DOHH2 (cell line): Measurements from ENCODE around the gene GRIP2.

Experiments
- H3F3A ChIP-seq: fragments of 200-600 bp; sonication (generic), shearing (Covaris generic); 2 replicates; pipeline ENCODE4 v1.6.0; 2016; ENCODE audit warnings: antibody characterized with exemption, mild to moderate bottlenecking; ENCODE audit not compliant: control insufficient read depth, insufficient read depth
- H3K27ac ChIP-seq: fragments of 200-600 bp; sonication (generic); 2 replicates; pipeline ENCODE4 v1.5.1; 2014; ENCODE audit warnings: low read depth, mild to moderate bottlenecking, low read length, moderate library complexity
- H3K27me3 ChIP-seq: fragments of 200-600 bp; sonication (generic); 2 replicates; pipeline ENCODE4 v1.6.1; 2014; ENCODE audit warnings: mild to moderate bottlenecking, low read length, mixed read lengths; ENCODE audit not compliant: control insufficient read depth
- H3K36me3 ChIP-seq: fragments of 200-600 bp; sonication (generic); 2 replicates; pipeline ENCODE4 v1.6.1; 2014; ENCODE audit warnings: mild to moderate bottlenecking, low read length, moderate library complexity, mixed read lengths; ENCODE audit not compliant: control insufficient read depth
- H3K4me1 ChIP-seq: fragments of 200-600 bp; sonication (generic); 2 replicates; pipeline ENCODE4 v1.6.1; 2014; ENCODE audit warnings: mild to moderate bottlenecking, low read length, mixed read lengths; ENCODE audit not compliant: control insufficient read depth
- H3K4me2 ChIP-seq: fragments of 200-600 bp; sonication (generic); 2 replicates; pipeline ENCODE4 v1.6.0; 2014; ENCODE audit warnings: mild to moderate bottlenecking, low read length, moderate library complexity
- H3K4me3 ChIP-seq: fragments of 200-600 bp; sonication (generic); 2 replicates; pipeline ENCODE4 v1.5.1; 2014; ENCODE audit warnings: mild to moderate bottlenecking, low read length, mixed read lengths
- H3K79me2 ChIP-seq: fragments of 200-600 bp; sonication (generic); 2 replicates; pipeline ENCODE4 v1.6.1; 2014; ENCODE audit warnings: mild to moderate bottlenecking, low read length, mixed read lengths; ENCODE audit not compliant: control insufficient read depth
- H3K9me2 ChIP-seq: fragments of 200-600 bp; sonication (generic); replicated peaks from 2 replicates; pipeline ENCODE4 v1.6.1; 2014; ENCODE audit warnings: mild to moderate bottlenecking, low read length, mixed read lengths; ENCODE audit not compliant: control insufficient read depth
- H3K9me3 ChIP-seq: fragments of 200-600 bp; sonication (generic); 2 replicates; pipeline ENCODE4 v1.6.1; 2014; ENCODE audit warnings: antibody characterized with exemption, low read length, mixed read lengths; ENCODE audit not compliant: control insufficient read depth, insufficient read depth
- H4K20me1 ChIP-seq: fragments of 200-600 bp; sonication (generic); 2 replicates; pipeline ENCODE4 v1.6.0; 2014; ENCODE audit warnings: low read depth, mild to moderate bottlenecking, antibody characterized with exemption, low read length, moderate library complexity; ENCODE audit not compliant: control insufficient read depth, insufficient read depth
- CTCF ChIP-seq: fragments of 200-600 bp; sonication (generic); IDR thresholded peaks from one replicate; pipeline ENCODE4 v1.5.1; 2014; ENCODE audit warnings: antibody characterized with exemption, mild to moderate bottlenecking, low read depth, low read length; ENCODE audit not compliant: poor library complexity, severe bottlenecking
- EZH2phosphoT487 ChIP-seq: fragments of 200-600 bp; sonication (generic); IDR thresholded peaks from 2 replicates; pipeline ENCODE4 v1.6.1; 2017; ENCODE audit warnings: borderline replicate concordance, mild to moderate bottlenecking, antibody characterized with exemption, low read length, moderate library complexity, mixed read lengths

GRIP2 gene

GRCh38 chr3:14518893-14519292 lies 21.2 kb downstream of the GRIP2 start:
- Histone ChIP-seq H3K27me3 (no peaks in the 10 kb centered on the region), H4K20me1 (no peaks in the 10 kb centered on the region), H3K36me3 (no peaks in the 10 kb centered on the region), H3F3A (no peaks in the 10 kb centered on the region), H3K9me3 (no peaks in the 10 kb centered on the region), H3K27ac (no peak overlapping the region), H3K4me3 (no peak overlapping the region), H3K4me1 (no peaks in the 10 kb centered on the region), H3K4me2 (no peak overlapping the region), H3K79me2 (no peaks in the 10 kb centered on the region), H3K9me2 (no peaks in the 10 kb centered on the region)
- no peak for TF ChIP-seq CTCF

GRCh38 chr3:14518432-14518802 lies 21.7 kb downstream of the GRIP2 start:
- no peaks in the 10 kb centered on the region for H3K36me3 ChIP-seq
- no peaks in the 10 kb centered on the region for H3F3A ChIP-seq
- no peak overlapping the region for H3K4me3 ChIP-seq
- H3K9me2 ChIP-seq: no peaks in the 10 kb centered on the region
- H3K9me3 ChIP-seq: no peaks in the 10 kb centered on the region
- H3K4me1 ChIP-seq: no peaks in the 10 kb centered on the region
- TF ChIP-seq EZH2phosphoT487: no peak
- TF ChIP-seq CTCF: no peak
- H4K20me1 ChIP-seq: no peaks in the 10 kb centered on the region
- no peak overlapping the region for H3K4me2 ChIP-seq
- no peaks in the 10 kb centered on the region for H3K27me3 ChIP-seq
- no peak overlapping the region for H3K27ac ChIP-seq
- no peaks in the 10 kb centered on the region for H3K79me2 ChIP-seq

GRCh38 chr3:14517601-14518431 lies 22.3 kb downstream of the GRIP2 start:
- Histone ChIP-seq H3K79me2 (no peaks in the 10 kb centered on the region), H3K36me3 (no peaks in the 10 kb centered on the region), H3K27ac (no peak overlapping the region), H3K4me2 (no peak overlapping the region), H3K27me3 (no peaks in the 10 kb centered on the region), H4K20me1 (no peaks in the 10 kb centered on the region), H3F3A (no peaks in the 10 kb centered on the region), H3K9me3 (no peaks in the 10 kb centered on the region), H3K4me1 (no peaks in the 10 kb centered on the region), H3K4me3 (no peak overlapping the region), H3K9me2 (no peaks in the 10 kb centered on the region)
- no peak for TF ChIP-seq EZH2phosphoT487
- no peak for TF ChIP-seq CTCF
